ENCODE data around the gene RIMBP2.

RIMBP2 gene

DNA sequence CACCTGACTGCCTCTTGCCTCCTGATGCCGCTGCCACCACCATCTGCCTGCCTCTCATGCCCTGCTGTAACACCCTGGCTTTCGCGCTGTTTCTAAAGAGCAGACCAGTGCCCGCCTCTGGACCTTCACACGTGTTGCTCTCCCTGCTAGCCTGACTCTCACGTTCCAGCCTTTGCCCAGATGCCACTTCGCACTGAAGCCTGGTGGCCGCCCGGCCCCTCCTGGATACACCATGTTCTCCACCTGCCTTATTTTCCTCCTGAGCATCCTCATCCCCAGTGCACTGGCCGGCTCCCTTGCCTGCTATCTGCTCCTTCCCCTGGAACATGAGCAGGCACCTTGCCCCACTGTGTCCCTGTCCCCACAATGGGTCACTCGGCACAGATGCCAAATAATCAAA is 231.9 kb downstream of the RIMBP2 start:
- no peak for DNase-seq (ENCODE audit: low read depth, low spot score)

DNA sequence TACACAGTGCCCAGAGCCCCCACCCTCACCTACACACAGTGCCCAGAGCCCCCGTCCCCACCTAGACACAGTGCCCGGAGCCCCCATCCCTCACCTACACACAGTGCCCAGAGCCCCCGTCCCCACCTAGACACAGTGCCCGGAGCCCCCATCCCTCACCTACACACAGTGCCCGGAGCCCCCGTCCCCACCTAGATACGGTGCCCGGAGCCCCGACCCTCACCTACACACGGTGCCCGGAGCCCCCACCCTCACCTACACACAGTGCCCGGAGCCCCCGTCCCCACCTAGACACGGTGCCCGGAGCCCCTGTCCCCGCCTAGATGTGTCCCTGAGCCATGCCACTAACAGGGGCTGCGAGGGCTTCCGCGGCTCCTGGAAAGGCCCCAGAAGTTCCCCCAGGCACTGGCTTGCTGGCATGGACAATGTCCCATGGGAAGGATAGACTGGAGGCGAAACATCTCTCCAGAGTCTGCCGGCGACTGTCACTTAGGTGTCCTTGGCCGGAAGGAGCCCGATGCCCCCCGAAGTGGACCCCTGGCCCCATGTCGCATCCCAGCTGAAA is 232.4 kb downstream of the RIMBP2 start:
- DNase-seq (ENCODE audit: low read depth, low spot score): no peak

DNA sequence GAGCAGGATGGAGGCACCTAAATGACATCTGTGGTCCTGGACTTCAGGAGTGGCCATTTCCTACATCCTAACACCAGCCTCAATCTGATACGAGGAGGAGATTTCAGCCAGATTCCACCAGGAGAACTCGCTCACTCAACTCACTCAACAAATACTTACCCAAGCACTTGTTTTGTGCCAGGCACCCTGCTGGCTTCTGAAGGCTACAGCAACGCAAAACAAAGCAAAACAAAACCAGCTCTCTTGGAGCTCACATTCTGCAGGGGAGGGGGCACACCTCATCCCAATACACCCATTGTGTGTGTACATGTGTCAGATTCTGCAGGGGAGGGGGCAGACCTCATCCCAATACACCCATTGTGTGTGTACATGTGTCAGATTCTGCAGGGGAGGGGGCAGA is 233.7 kb downstream of the RIMBP2 start:
- peak; percentile 28 for DNase-seq (ENCODE audit: low read depth, low spot score)

DNA sequence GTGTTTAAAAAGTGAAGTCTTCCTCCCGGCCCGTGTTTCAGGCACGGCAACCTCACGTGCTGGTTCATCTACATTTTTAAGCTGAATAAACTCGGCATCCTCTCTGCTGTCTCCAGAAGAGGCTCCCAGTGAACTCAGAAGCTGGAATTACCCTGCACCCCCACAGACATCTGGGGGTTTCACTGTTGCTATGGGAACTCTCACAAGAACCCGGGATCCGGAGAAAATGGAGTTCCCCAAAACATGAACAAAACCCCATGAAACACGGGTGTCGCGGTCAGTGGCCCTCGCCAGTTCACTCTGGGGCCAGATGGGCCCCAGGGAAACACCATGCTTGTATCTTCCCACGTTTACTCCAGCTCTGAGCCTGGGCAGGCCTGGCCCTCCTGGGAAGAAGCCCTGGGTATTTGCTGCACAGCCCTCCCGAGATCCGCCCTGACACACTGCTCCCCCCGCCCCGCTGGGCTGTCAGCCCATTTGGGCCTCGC is 234.7 kb downstream of the RIMBP2 start:
- DNase-seq (ENCODE audit: low read depth, low spot score): no peak

DNA sequence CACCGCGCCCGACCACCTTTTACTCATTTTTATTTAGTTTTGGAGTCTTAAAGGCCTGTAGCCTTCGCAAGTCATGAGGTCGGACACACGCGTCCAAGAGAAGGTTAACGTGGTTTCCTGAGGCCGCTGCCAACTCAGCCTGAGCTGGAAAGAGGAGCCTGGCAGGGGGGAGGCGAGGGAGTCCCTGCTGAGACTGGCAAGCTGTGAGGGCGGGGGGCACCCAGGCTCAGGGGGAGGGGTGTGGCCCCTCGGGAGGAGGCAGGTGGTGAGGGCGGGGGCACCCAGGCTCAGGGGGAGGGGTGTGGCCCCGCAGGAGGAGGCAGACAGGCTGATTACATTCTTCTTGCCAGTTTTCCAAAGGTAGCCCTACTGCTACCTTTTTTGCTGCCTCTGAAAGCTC is 235.2 kb downstream of the RIMBP2 start:
- no peak for DNase-seq (ENCODE audit: low read depth, low spot score)

DNA sequence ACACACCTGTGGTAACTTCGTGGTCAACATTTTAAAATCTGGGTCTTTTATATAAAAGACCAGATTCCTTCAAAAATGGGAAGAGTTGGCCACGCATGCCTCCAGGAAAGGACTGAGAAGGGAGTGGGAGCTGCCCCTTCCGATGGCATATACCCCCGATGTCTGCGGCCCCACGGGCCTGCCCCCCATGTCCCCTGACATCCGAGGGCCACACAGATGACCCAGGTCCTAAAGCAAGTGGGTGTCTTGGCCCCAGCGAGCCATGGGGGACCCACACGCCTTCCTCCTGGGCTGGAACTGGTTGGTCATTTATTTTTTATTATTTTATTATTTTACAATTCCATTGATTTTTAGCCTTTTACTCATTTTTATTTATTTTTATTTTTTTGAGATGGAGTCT is 235.9 kb downstream of the RIMBP2 start:
- no peak for DNase-seq (ENCODE audit: low read depth, low spot score)

DNA sequence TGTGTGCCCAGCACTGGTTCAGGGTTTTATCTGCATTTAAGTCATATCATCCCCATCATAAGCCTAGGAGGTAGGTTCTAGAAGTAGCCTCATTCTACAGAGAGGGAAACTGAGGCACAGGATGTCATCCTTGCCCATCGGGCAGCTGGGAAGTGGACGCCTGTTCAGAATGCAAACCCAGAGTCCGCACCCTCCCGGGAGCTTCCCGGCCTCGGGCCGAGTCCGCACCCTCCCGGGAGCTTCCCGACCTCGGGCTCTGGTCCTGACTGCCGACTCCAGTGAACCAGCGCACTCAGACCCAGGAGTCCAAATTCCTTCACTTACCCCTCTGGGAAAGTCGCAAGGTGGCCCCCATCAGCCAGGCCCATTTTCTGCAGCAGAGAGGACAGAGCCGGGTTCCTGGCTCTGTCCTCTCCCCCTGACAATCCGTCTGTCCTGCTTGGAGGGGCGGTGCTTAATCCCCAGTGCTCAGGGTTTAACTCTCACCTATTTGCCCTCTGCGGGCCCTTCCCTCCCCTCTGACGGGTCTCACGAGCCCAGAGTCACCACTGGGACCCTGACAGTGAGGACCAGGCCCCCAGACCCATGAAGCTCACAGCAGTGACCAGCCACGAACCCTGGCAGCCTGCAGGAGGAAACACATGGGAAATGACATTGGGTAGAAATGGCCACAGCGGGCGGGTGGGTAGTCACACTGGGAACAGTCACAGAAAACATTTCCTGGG is 236.5 kb downstream of the RIMBP2 start:
- no peak for DNase-seq (ENCODE audit: low read depth, low spot score)

DNA sequence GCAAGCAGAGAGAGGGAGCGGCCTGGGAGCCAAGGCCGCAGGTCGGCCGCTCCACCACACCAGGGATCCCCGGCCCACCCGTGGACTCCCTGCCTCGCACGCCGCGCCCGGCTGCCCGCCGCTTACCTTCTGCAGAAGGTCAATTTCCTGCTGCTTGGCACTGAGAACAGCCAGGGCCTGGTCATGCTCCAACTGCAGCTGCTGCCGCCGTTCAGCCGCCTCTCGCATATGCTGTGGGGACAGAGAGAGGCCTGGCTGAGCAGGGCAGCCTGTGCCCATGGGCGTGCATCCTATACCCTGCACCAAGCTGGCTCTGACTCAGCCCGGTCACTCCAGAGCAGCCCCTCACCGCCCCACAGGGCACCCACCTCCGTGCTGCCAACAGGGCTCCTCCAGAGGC is 237.3 kb downstream of the RIMBP2 start:
- no peak for DNase-seq (ENCODE audit: low read depth, low spot score)

DNA sequence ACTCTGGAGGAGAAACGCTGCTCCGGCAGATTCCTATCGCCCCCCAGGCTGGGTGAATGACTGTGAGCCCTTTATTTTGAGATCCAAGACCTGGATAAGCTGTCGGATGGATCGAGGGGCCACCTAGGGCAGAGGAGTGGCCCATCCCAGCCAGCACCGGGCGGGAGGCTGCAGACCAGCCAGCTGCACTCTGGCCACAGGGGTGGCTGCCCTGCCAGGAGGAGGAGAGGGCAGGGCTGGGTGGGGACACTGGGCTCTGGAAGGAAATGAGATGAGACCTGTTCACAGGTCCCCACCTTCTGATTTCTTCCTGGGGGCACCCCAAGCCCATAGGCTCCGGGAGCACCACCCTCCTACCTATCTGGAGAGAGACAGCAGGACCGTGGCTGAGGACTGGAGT is 238.4 kb downstream of the RIMBP2 start:
- no peak for DNase-seq (ENCODE audit: low read depth, low spot score)

DNA sequence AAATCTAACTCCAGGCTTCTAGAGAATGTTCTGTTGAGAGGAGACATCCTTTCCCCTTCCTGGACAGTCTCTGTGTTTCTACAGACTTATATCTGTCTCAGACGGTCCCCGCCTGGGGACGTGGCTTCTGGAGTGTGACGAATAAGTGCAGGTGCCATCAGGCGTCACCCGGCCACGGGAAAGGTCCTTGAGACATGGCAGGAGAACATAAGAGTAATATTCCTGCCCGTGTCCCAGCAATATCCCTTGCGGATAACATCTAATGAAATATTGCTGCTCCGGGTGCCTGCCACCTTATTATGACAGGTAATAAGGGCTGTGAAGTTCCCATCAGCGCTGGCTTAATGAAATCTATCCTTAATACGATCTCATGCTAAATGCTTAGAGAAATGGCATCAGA is 238.8 kb downstream of the RIMBP2 start:
- no peak for DNase-seq (ENCODE audit: low read depth, low spot score)

DNA sequence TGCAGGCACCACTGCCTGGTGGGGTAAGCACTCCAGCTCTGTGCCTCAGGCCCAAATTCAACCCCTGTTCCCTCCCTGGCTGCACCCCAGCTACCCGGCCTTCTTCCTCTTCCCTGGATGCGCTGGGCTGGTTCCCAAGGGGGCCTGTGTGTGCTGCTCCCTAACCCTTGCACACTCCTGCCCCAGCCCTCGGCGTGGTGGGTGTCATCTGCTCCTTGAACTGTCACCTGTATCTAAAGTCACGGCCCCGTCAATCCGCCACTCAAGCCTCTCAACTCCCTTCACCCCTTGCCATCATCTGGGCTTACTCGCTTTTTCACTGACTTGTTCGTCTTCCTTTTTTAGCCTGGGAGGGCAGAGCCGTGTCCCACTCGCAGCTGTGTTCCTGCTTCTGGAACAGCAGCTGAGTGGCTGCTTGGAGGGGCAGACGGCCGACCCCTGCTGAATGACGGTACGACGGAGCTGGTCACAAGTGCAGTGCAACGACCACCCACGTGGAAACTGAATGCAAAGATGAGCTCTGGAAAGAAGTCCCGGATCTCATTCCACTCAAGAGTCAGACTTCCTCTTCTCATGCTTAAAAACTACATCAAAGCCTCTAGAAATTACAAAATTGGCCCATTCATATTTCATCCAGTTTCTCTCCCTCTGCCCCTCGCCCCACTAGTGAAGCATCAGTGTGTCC is 239.5 kb downstream of the RIMBP2 start:
- DNase-seq (ENCODE audit: low read depth, low spot score): no peak

DNA sequence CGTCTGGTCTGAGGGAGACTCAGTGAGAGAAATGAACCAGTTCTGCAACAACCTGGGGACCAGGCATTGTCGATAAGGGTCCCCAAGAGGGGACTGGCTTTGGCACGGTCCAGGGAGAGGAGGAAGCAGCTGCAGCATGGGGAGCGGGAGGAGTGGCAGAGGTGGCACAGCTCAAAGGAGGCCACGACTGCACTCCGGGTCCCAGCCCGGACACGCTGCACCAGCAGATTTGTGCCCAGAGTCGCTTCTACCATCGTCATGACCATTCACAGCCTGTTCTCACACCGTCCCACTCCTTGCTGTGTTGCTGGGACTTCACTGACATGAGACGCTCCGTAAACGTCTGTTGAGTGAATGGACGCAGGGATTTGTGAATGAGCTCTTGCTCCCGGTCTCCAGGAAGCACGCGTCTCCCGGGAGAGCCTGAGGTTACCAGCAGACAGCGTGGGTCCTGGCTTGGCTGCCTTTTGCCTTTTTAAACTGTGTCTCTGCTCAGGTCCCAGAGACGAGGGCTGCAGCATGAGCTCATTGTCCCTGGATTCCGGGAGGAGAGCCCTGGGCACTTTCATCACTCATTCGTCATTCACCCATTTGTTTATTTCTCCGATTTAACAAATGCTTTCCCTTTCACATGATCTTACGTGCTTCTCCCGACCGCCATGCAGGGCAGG is 241.4 kb downstream of the RIMBP2 start:
- no peak for DNase-seq (ENCODE audit: low read depth, low spot score)

DNA sequence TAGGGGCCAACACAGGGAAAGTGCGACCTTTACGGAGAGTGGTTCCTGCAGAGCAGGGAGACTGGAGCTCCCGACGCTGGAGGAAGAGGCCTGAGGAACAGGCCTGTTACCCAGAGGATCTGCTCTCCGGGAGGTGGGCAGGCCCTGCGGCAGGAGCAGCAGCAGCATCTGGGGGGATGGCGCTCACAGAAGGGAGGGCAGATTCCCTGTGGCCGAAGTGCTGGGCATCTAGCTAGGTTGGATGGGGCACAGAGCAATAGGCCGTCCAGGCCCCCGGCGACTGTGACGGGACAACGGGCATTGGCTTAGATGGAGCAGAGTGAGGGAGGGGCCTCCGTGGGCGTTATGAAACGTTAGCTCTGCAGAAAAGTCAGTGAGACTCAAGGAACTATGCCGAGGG is 242.8 kb downstream of the RIMBP2 start:
- no peak for DNase-seq (ENCODE audit: low read depth, low spot score)

DNA sequence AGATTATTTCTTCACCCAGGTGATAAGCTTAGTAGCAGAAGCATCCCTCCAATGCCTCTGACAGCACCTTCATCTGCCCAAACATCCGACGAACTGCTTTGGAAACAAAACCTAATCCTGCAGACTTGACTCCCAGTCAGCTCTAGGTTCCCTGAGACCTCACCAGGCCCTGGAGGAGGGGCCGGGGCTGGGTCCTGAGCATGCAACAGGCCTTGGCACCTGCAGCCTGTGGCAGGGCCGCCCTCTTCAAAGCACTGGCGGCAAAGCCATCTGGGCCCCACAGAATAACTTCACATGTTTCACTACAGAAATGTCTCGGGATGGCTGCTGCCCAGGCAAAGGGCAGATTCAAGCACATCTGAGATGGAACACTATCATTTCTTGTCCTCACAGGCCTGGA is 245.1 kb downstream of the RIMBP2 start:
- DNase-seq (ENCODE audit: low read depth, low spot score): no peak

DNA sequence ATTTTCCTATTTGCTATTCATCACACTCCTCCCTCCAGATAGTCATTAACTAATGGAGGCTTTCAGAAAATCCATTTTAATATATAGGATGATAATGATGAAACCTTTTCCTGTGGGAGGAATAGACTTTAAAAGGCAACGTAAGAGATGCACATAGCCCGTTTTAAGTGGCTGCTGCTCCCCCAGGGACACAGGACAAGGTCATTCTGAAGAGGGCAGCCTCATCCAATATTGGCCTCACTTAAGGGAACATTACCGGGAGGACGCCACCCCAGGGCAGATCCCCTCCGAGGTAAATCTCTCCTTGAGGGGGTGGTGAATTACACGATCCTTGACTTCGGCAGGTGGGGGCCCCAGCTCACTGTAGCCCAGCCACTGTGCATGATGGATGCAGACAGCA is 246.5 kb downstream of the RIMBP2 start:
- DNase-seq (ENCODE audit: low read depth, low spot score): no peak

DNA sequence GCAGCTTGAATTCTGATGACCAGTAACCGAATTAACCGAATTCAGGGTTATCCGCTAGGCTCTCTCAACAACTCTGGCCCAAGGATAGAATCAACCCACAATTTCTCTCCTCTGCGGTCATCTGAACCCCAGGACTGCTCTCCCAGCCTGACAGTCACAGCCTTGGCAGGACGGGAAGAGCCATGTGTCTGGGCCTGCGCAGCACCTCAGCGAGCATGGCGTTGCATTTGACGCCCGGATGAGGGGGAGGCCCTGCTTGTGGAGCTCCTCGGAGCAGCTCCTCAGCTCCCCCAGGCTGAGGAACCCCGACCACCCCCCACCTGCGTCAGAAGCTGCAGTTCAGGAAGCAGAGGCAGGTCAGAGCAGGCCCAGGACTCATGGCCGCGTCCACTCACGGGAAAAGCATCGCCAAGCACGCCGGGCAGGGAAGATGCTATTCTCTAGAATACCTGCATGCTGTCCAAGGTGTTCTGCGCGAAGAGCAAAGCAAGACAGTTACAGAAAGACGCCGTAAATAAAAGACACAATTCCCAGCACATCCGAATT is 247.3 kb downstream of the RIMBP2 start:
- DNase-seq (ENCODE audit: low read depth, low spot score): no peak

DNA sequence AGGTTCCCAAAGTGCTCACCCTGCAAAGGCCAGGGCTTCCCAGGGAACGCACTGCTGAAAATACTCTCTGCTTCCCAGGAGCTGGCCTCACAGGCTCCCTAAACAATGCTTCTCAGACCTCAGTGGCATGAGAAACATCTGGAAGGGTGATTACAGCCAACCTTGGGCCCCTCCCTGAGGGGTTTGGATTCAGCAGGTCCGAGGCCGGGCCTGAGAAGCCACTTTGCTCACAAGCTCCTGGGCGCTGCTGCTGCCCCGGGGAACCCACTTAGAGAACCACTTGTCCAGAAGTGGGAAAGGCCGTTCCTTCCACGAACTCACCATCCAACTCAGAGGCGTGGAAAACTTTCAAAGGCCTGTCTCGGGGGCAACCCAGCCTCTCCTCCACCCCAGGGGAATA is 247.9 kb downstream of the RIMBP2 start:
- no peak for DNase-seq (ENCODE audit: low read depth, low spot score)

DNA sequence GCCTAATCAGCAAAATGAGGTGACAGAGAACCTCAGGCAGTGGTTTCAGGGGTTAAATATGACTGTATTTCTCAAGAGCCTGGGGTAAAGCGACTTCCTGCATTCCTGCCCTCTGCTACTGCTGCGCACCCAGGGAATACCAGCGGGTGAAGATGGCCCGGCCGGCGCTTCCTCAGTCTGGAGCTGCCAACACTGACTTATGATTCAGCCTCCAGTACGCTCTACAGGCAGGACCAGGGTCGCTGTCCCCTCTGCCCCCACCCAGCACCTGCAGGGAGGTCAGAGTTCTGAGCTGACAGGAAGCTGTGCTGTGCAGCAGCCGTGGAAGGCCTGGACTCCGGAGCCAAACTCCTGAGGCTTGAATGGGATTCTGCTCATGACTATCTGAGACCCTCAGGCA is 250.5 kb downstream of the RIMBP2 start:
- no peak for DNase-seq (ENCODE audit: low read depth, low spot score)

DNA sequence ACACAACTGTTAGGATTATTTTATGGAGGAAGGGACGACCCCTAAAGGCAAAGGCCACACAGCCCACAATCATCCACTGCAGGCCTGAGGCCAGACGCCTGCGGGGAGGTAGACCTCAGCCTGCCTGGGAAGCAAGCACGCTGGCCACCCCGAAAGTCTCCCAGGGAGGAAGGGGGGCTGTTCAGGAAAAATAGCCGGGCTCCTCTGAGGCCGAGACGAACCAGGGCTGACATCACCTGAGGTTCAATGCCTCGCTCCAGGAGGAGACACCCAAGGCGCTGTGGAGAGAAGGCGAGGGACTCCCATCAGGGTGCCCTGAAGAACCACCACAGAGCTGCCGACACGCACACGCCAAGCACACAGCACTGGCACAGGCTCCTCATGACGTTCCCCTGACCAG is 251.1 kb downstream of the RIMBP2 start:
- DNase-seq (ENCODE audit: low read depth, low spot score): no peak

DNA sequence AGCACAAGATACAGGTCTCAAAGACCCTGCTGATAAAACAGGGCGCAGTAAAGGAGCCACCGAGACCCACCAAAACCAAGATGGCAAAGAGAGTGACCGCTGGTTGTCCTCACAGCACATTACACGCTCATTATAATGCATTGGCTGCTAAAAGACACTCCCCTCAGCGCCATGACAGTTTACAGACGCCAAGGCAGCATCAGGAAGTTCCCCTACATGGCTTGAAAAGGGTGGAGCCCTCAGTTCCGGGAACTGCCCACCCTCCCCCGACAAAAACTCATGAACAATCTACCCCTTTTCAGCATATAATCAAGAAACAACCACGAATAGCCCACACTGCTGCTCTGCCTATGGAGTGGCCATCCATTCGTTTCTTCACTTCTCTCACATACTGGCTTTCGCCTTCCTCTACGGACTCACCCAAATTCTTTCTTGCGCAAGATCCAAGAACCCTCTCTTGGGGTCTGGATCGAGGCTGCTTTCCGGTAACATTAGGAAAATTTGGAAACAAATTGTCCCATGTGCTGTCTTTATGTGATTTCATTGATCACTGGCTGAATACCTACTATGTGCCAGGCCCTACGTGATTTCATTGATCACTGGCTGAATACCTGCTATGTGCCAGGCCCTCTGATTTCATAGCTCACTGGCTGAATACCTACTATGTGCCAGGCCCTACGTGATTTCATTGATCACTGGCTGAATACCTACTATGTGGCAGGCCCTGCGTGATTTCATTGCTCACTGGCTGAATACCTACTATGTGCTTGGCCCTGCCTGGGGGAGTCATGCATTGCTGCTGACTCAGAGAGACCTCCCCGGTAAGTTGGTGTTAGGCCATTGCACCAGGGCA is 252.1 kb downstream of the RIMBP2 start:
- no peak for DNase-seq (ENCODE audit: low read depth, low spot score)

DNA sequence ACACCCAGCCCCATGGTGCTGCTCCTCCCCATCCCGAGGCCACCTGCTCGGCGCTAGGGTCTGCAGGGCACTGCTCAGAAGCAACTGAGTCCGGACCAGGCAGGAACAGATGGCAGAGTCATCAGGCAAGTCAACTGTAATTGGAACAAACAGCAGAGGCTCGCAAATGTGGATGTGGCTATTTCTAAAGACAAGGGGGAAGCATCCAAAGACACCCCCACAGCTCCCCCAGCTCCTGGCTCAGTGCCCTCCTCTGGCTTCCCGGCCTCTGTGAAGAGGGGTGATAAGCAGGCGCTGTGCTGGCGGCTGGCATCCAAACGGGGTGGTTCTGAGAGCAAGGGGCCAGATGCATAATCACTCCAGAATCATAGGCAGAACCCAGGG is 252.8 kb downstream of the RIMBP2 start:
- DNase-seq (ENCODE audit: low read depth, low spot score): no peak
